H1 (cell line): ENCODE measurements around the gene FAM193A. TPM values are rescaled to one million over a fixed set of nuclear protein-coding genes. Genes with fewer than 3 reads are reported as not detected.

Experiments
- CTCF ChIA-PET: fragments of 300-600 bp; sonication (Branson Sonifier 250); formaldehyde crosslinking; loops from one replicate; lab custom pipeline; 2021; ENCODE audit not compliant: partially characterized antibody; lab: Charles Lee
- POLR2A ChIA-PET: fragments of 300-600 bp; sonication (Branson Sonifier 250); formaldehyde crosslinking; loops from one replicate; lab custom pipeline; 2021; ENCODE audit warnings: inconsistent platforms; ENCODE audit not compliant: partially characterized antibody; lab: Charles Lee
- DNase-seq, 2 experiments: peaks; one replicate each; pipeline versions ENCODE4 v3.0.0 to v3.0.0-alpha.2; 2010 to 2022; ENCODE audit warnings: low spot score in 2 of 2, low read depth in 1 of 2, mixed read lengths in 1 of 2
- FAIRE-seq: peaks from 2 replicates; lab custom pipeline; 2011; peaks lifted over from hg19 to GRCh38; lab: Jason Lieb, UNC
- H2AFZ ChIP-seq: 2 replicates; pipeline ENCODE4 v1.8.1; 2012; ENCODE audit warnings: low read length, inconsistent platforms
- H2AK5ac ChIP-seq: 2 replicates; pipeline ENCODE4 v1.6.1; 2013; ENCODE audit warnings: low read depth, low read length
- H2BK120ac ChIP-seq: replicated peaks from 2 replicates; pipeline ENCODE3; 2013; ENCODE audit warnings: low read depth, low read length, inconsistent platforms
- H2BK12ac ChIP-seq: 2 replicates; pipeline ENCODE4 v1.6.1; 2013; ENCODE audit warnings: low read depth, low read length
- H2BK15ac ChIP-seq: 2 replicates; pipeline ENCODE4 v1.6.1; 2013; ENCODE audit warnings: low read length
- H2BK20ac ChIP-seq: 2 replicates; pipeline ENCODE4 v1.6.1; 2013; ENCODE audit warnings: low read length
- H2BK5ac ChIP-seq: 2 replicates; pipeline ENCODE4 v1.6.1; 2013; ENCODE audit warnings: low read depth, low read length
- H3K14ac ChIP-seq: 2 replicates; pipeline ENCODE4 v1.6.1; 2013; ENCODE audit warnings: inconsistent platforms; ENCODE audit not compliant: insufficient read length
- H3K18ac ChIP-seq: 2 replicates; pipeline ENCODE4 v1.6.1; 2013; ENCODE audit warnings: low read length; ENCODE audit errors: extremely low read depth
- H3K23ac ChIP-seq: 2 replicates; pipeline ENCODE4 v1.6.1; 2013; ENCODE audit warnings: inconsistent platforms; ENCODE audit not compliant: insufficient read length
- H3K23me2 ChIP-seq: 2 replicates; pipeline ENCODE4 v1.6.1; 2013; ENCODE audit warnings: low read depth, low read length
- H3K27ac ChIP-seq: 2 replicates; pipeline ENCODE4 v1.6.1; 2011; ENCODE audit warnings: low read depth, low read length, inconsistent platforms
- H3K27me3 ChIP-seq, 4 experiments: replicated peaks in 1 of 4; 1 replicate in 1 of 4; 2 replicates in 3 of 4; pipeline versions ENCODE4 v1.6.1 to v1.8.1; 2011 to 2013; ENCODE audit warnings: low read length in 3 of 4, mild to moderate bottlenecking in 3 of 4, inconsistent platforms in 2 of 4, mixed read lengths in 2 of 4, moderate library complexity in 1 of 4; ENCODE audit not compliant: control insufficient read depth in 3 of 4, insufficient read depth in 3 of 4; ENCODE audit errors: extremely low read depth in 1 of 4
- H3K36me3 ChIP-seq, 4 experiments: 2 replicates each; pipeline versions ENCODE4 v1.6.1 to v1.8.1; 2011 to 2013; ENCODE audit warnings: mild to moderate bottlenecking in 4 of 4, low read length in 3 of 4, moderate library complexity in 2 of 4, control low read depth in 1 of 4, inconsistent platforms in 1 of 4; ENCODE audit not compliant: insufficient read depth in 4 of 4, control insufficient read depth in 2 of 4
- H3K4ac ChIP-seq: replicated peaks from 2 replicates; pipeline ENCODE3; 2013; ENCODE audit warnings: low read length, low read depth, mixed read lengths, inconsistent platforms; ENCODE audit not compliant: insufficient read length
- H3K4me1 ChIP-seq, 4 experiments: replicated peaks in 1 of 4; 1 replicate in 1 of 4; 2 replicates in 3 of 4; pipeline versions ENCODE4 v1.6.1 to v1.8.1; 2011 to 2013; ENCODE audit warnings: low read length in 3 of 4, inconsistent platforms in 2 of 4, mixed read lengths in 1 of 4; ENCODE audit not compliant: insufficient read depth in 4 of 4, control insufficient read depth in 3 of 4
- H3K4me2 ChIP-seq, 2 experiments: 2 replicates each; pipeline versions ENCODE4 v1.6.1 to v1.8.1; 2011 to 2013; ENCODE audit warnings: low read depth in 2 of 2, low read length in 2 of 2, control low read depth in 1 of 2, inconsistent platforms in 1 of 2, mild to moderate bottlenecking in 1 of 2; ENCODE audit not compliant: insufficient read depth in 1 of 2
- H3K4me3 ChIP-seq, 4 experiments: fragments of 200-600, 300-600 bp in 1 of 4; sonication (generic), shearing (Covaris generic), sonication (Bioruptor Twin) in 1 of 4; 2 replicates each; pipeline versions ENCODE4 v1.5.1 to v1.8.1; 2011 to 2016; ENCODE audit warnings: low read length in 4 of 4, low read depth in 3 of 4, control low read depth in 2 of 4, inconsistent platforms in 2 of 4, mild to moderate bottlenecking in 2 of 4, mixed read lengths in 1 of 4, moderate library complexity in 1 of 4; ENCODE audit not compliant: insufficient read depth in 2 of 4; ENCODE audit errors: extremely low read depth in 1 of 4
- H3K56ac ChIP-seq: replicated peaks from 2 replicates; pipeline ENCODE3; 2013; ENCODE audit warnings: low read depth, mild to moderate bottlenecking, mixed read lengths, low read length, inconsistent platforms; ENCODE audit not compliant: insufficient read length
- H3K79me1 ChIP-seq: 2 replicates; pipeline ENCODE4 v1.6.1; 2013; ENCODE audit warnings: low read depth, low read length, control low read depth
- H3K79me2 ChIP-seq, 2 experiments: 2 replicates each; pipeline versions ENCODE4 v1.6.1 to v1.8.1; 2012 to 2013; ENCODE audit warnings: low read length in 2 of 2, mild to moderate bottlenecking in 2 of 2, inconsistent platforms in 1 of 2; ENCODE audit not compliant: insufficient read depth in 2 of 2, control insufficient read depth in 1 of 2
- H3K9ac ChIP-seq, 4 experiments: replicated peaks in 1 of 4; 1 replicate in 1 of 4; 2 replicates in 3 of 4; pipeline versions ENCODE4 v1.6.1 to v1.8.1; 2011 to 2013; ENCODE audit warnings: low read depth in 3 of 4, low read length in 3 of 4, control low read depth in 2 of 4, mild to moderate bottlenecking in 2 of 4, moderate library complexity in 2 of 4, inconsistent platforms in 1 of 4; ENCODE audit errors: extremely low read depth in 1 of 4
- H3K9me3 ChIP-seq, 2 experiments: 2 replicates each; pipeline versions ENCODE4 v1.6.1 to v1.8.1; 2012 to 2013; ENCODE audit warnings: mild to moderate bottlenecking in 2 of 2, moderate library complexity in 2 of 2, control low read depth in 1 of 2, inconsistent platforms in 1 of 2, low read depth in 1 of 2, low read length in 1 of 2, mixed read lengths in 1 of 2; ENCODE audit not compliant: insufficient read depth in 2 of 2
- H4K20me1 ChIP-seq, 2 experiments: replicated peaks in 1 of 2; 2 replicates each; pipeline versions ENCODE3 to v1.8.1; 2011 to 2013; ENCODE audit warnings: inconsistent platforms in 2 of 2, low read length in 2 of 2, mild to moderate bottlenecking in 1 of 2; ENCODE audit not compliant: insufficient read depth in 2 of 2, control insufficient read depth in 1 of 2
- H4K5ac ChIP-seq: 2 replicates; pipeline ENCODE4 v1.6.1; 2013; ENCODE audit warnings: low read length, low read depth, mixed read lengths, inconsistent platforms; ENCODE audit not compliant: insufficient read length
- H4K8ac ChIP-seq: 2 replicates; pipeline ENCODE4 v1.8.0; 2013; ENCODE audit warnings: mild to moderate bottlenecking, moderate library complexity, low read length, inconsistent platforms; ENCODE audit not compliant: insufficient read depth; ENCODE audit errors: extremely low read depth
- H4K91ac ChIP-seq: replicated peaks from 2 replicates; pipeline ENCODE3; 2013; ENCODE audit warnings: low read length, mixed read lengths, inconsistent platforms; ENCODE audit not compliant: insufficient read length
- ASH2L ChIP-seq: fragments of 200-600, 300-600 bp; sonication (generic); IDR thresholded peaks from one replicate; pipeline ENCODE4 v1.7.1; 2017; ENCODE audit warnings: low read length
- CEBPB ChIP-seq: IDR thresholded peaks from 2 replicates; pipeline ENCODE4 v1.6.1; 2012; ENCODE audit warnings: low read depth, low read length
- EZH2 ChIP-seq: fragments of 200-600 bp; sonication (generic); IDR thresholded peaks from 2 replicates; pipeline ENCODE4 v1.7.1; 2012; ENCODE audit warnings: low read depth, mild to moderate bottlenecking, moderate library complexity, low read length, inconsistent platforms; ENCODE audit not compliant: severe bottlenecking
- HDAC6 ChIP-seq: IDR thresholded peaks from one replicate; pipeline ENCODE4 v1.7.1; 2012; ENCODE audit warnings: low read depth, mild to moderate bottlenecking, inconsistent platforms, low read length, moderate library complexity
- KDM1A ChIP-seq: fragments of 200-600, 300-600 bp; sonication (generic); IDR thresholded peaks from 2 replicates; pipeline ENCODE4 v1.7.1; 2016; ENCODE audit warnings: mild to moderate bottlenecking, low read length, borderline replicate concordance
- MAFK ChIP-seq: IDR thresholded peaks from 2 replicates; pipeline ENCODE4 v1.6.1; 2012; ENCODE audit warnings: low read depth, mild to moderate bottlenecking, improper control_type of control experiment, low read length
- NANOG ChIP-seq: IDR thresholded peaks from 2 replicates; pipeline ENCODE4 v1.6.1; 2011; ENCODE audit warnings: low read length, low read depth, mild to moderate bottlenecking, inconsistent platforms; ENCODE audit not compliant: insufficient read depth, poor library complexity, severe bottlenecking
- POLR2A ChIP-seq, 2 experiments: IDR thresholded peaks; 1 replicate in 1 of 2; 2 replicates in 1 of 2; pipeline ENCODE4 v1.6.1; 2011; ENCODE audit warnings: low read depth in 2 of 2, low read length in 2 of 2, mild to moderate bottlenecking in 2 of 2; ENCODE audit errors: control extremely low read depth in 1 of 2
- POLR2AphosphoS5 ChIP-seq: IDR thresholded peaks from 2 replicates; pipeline ENCODE4 v1.6.1; 2011; ENCODE audit warnings: low read depth, low read length
- RBBP5 ChIP-seq: IDR thresholded peaks from 2 replicates; pipeline ENCODE4 v1.7.1; 2012; ENCODE audit warnings: low read depth, mild to moderate bottlenecking, inconsistent platforms, low read length, moderate library complexity, borderline replicate concordance
- SP2 ChIP-seq: IDR thresholded peaks from 2 replicates; pipeline ENCODE4 v1.6.1; 2012; ENCODE audit warnings: mild to moderate bottlenecking, low read length, inconsistent platforms
- SRF ChIP-seq: IDR thresholded peaks from 2 replicates; pipeline ENCODE4 v1.6.1; 2011; ENCODE audit warnings: mild to moderate bottlenecking, low read depth, low read length, moderate library complexity
- TAF1 ChIP-seq: IDR thresholded peaks from 2 replicates; pipeline ENCODE4 v1.6.1; 2011; ENCODE audit warnings: mild to moderate bottlenecking, low read depth, low read length
- WGBS, 2 experiments: shearing (Covaris generic) in 1 of 2; methylation state at CpG; one replicate each; pipeline versions ENCODE4 v1.1.6 to v1.1.7; 2013 to 2015; ENCODE audit warnings: low lambda C conversion rate in 2 of 2, mixed read lengths in 2 of 2, inconsistent platforms in 1 of 2, low coverage in 1 of 2, missing lambda C conversion rate in 1 of 2; ENCODE audit not compliant: insufficient replicate concordance in 2 of 2, insufficient coverage in 1 of 2, insufficient read length in 1 of 2; ENCODE audit errors: extremely low coverage in 1 of 2, missing lambda C conversion rate in 1 of 2; 5-methylcytosine and 5-hydroxymethylcytosine counted together
- polyA plus RNA-seq, 7 experiments: library from polyadenylated mRNA; depleted of rRNA in 3 of 7; stranded (reverse) in 5 of 7; unstranded in 2 of 7; fragments of >200 nt in 5 of 7; fragments of 200-250 nt in 2 of 7; gene quantifications; 1 replicate in 5 of 7; 2 replicates in 1 of 7; 4 replicates in 1 of 7; pipeline versions ENCODE4 v1.2.1 to v1.2.3, GENCODE V29; 2011 to 2013; ENCODE audit warnings: missing spikeins in 2 of 7, mixed read lengths in 2 of 7
- total RNA-seq: library from RNA; stranded (reverse); fragmentation: NEBNext Ultra II Directional; extraction: Animal tissue kit (Norgen Biotek cat#: 25700); gene quantifications from 2 replicates; pipeline ENCODE4 v1.2.1, GENCODE V29; 2021
- TF ChIP-seq, protein P1 (sequence below): IDR thresholded peaks from 2 replicates; pipeline ENCODE4 v1.6.1; 2012; ENCODE audit warnings: low read length, inconsistent platforms

FAM193A gene
- total and polyA plus RNA-seq, 2 of the 8 experiments (the other 6 are each of a cell fraction or from before 2014, with no cell fraction given): 8.7 to 26.2 TPM

DNA sequence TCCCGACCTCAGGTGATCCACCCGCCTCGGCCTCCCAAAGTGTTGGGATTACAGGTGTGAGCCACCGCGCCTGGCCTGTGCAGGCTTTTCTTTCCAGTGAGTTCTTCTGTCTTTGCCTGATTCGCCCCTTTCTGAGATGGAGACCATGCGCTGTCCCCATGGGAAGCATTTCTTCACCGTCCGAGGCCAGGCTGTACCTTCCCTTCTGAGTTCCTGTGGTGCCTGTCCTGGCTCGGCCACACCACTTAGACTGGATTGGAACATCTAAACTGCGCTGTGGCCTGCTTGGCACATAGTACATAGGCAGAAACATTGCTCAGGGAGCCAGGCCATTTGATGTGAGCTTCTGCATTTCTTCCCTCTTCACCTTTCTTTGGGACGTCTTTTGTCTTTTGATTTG is 23.7 kb downstream of the FAM193A start:
- Histone ChIP-seq H4K5ac (no peak overlapping the region), H3K4ac (no peak overlapping the region), H3K56ac (no peak overlapping the region), H2BK120ac (no peak overlapping the region), H3K4me1 (no peaks in the 10 kb centered on the region; a peak in 1 of 7 replicates), H2BK15ac (no peak overlapping the region), H4K20me1 (peaks cover 3 to 12% of the 10 kb centered on the region in 2 experiments), H2BK12ac (no peak overlapping the region), H3K23ac (no peak overlapping the region), H4K91ac (no peak overlapping the region), H3K23me2 (no peaks in the 10 kb centered on the region), H3K4me2 (no peak overlapping the region), H3K18ac (no peak overlapping the region), H4K8ac (no peak overlapping the region), H2BK20ac (no peak overlapping the region), H3K79me1 (peaks cover 13% of the 10 kb centered on the region), H3K9me3 (no peaks in the 10 kb centered on the region), H3K27ac (no peak overlapping the region), H2AK5ac (no peak overlapping the region), H3K36me3 (no peaks in the 10 kb centered on the region), H3K27me3 (no peaks in the 10 kb centered on the region), H3K79me2 (peaks cover 3 to 96% of the 10 kb centered on the region in 2 experiments; a peak in 3 of 4 replicates), H3K9ac (no peak overlapping the region), H2BK5ac (no peak overlapping the region; the same call in 1 of the 2 replicates), H3K4me3 (no peak overlapping the region), H2AFZ (no peak overlapping the region), H3K14ac (no peak overlapping the region)
- CTCF ChIA-PET: interaction anchor here (1.1 to 1.2 kb wide), 2 partner anchors 66 to 118 kb away, joined by 3 to 4 read pairs; no protein-coding TSS in a partner anchor
- WGBS, 2 experiments: 92% methylated on average over 12 of the region's 12 CpGs; no CpG with 5 or more reads in 1 of the 2 experiments
- POLR2A ChIA-PET: interaction anchor here (1.6 kb wide), 1 partner anchor 24 kb away, joined by 3 read pairs; the partner anchor contains the start of gene FAM193A
- FAIRE-seq (no peak), DNase-seq (no peak)
- TF ChIP-seq SP2 (no peak), HDAC6 (no peak), POLR2AphosphoS5 (no peak), TAF1 (no peak), CEBPB (no peak), RBBP5 (no peak), SRF (no peak), KDM1A (no peak), NANOG (no peak), ASH2L (no peak), EZH2 (no peak), POLR2A (IDR thresholded peaks at IDR 0.05; ENCODE audit: control extremely low read depth in 1 of 2, low read depth in 2 of 2, low read length in 2 of 2) (no peak), MAFK (no peak)
- TF ChIP-seq, protein P1, sequence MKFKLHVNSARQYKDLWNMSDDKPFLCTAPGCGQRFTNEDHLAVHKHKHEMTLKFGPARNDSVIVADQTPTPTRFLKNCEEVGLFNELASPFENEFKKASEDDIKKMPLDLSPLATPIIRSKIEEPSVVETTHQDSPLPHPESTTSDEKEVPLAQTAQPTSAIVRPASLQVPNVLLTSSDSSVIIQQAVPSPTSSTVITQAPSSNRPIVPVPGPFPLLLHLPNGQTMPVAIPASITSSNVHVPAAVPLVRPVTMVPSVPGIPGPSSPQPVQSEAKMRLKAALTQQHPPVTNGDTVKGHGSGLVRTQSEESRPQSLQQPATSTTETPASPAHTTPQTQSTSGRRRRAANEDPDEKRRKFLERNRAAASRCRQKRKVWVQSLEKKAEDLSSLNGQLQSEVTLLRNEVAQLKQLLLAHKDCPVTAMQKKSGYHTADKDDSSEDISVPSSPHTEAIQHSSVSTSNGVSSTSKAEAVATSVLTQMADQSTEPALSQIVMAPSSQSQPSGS: no peak
